HepG2 (cell line): ENCODE results near the gene ST3GAL5. TPM values are rescaled to one million over a fixed set of nuclear protein-coding genes. Genes with fewer than 3 reads are reported as not detected.

ENCODE experiments used
- RERE ChIP-seq: IDR thresholded peaks from 2 replicates; pipeline ENCODE4 v1.6.1; 2016; ENCODE audit warnings: low read depth, missing genetic modification reagents, missing compliant biosample characterization
- ZNF609 ChIP-seq: sonication (generic); formaldehyde crosslinking; IDR thresholded peaks from 2 replicates; pipeline ENCODE4 v1.4.0; 2020; ENCODE audit warnings: mild to moderate bottlenecking, missing genetic modification reagents, borderline replicate concordance
- polyA plus RNA-seq, 8 experiments: library from polyadenylated mRNA; depleted of rRNA in 3 of 8; stranded (reverse) in 7 of 8; unstranded in 1 of 8; fragments of >200 nt; fragmentation: Illumina TruSeq in 4 of 8; extraction: Trizol in 4 of 8; gene quantifications; 2 replicates each; pipeline versions ENCODE4 v1.2.1 to v1.2.3, GENCODE V29; 2011 to 2016; ENCODE audit warnings: low read depth in 4 of 8, missing spikeins in 1 of 8, mixed read lengths in 1 of 8; ENCODE audit not compliant: insufficient read depth in 1 of 8
- total RNA-seq, 5 experiments: library from RNA; depleted of rRNA; stranded (reverse); fragments of >200 nt; fragmentation: Illumina TruSeq; extraction: Trizol; gene quantifications; 2 replicates each; pipeline ENCODE4 v1.2.3, GENCODE V29; 2016; ENCODE audit warnings: low read depth in 1 of 5

ST3GAL5 gene
- total and polyA plus RNA-seq, 2 of the 13 experiments (the other 11 are each of a cell fraction or from before 2014, with no cell fraction given): 1.3 to 2.0 TPM

GRCh38 chr2:85834466-85834865, 54.3 kb downstream of the ST3GAL5 start (continued):
- TF ChIP-seq RERE (no peak), ZNF609 (no peak)
